ENCODE results near the gene NPFF. TPM values are rescaled to one million over a fixed set of nuclear protein-coding genes. Genes with fewer than 3 reads are reported as not detected.

The NPFF gene
- total and polyA plus RNA-seq, 2 experiments from 2014 or later = not detected

DNA sequence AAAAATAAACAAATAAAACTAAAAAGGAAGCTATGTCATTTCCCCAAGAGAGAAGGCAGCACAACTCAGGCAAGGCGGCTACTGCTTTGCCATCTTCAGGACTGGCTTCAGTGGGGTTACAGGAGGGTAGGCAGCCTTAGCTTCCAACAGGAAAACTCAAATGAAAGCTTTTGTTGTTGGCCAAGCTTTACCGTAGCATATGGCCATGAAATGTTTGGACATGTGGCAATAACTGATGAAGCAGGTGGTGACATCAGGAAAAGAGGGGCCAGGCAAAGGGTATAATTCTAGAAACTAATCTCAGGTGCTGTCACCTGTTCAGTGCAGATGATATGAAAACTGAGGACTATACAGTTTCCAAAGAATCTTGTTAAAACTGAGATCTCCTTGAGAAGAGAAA lies 22.8 kb upstream of the NPFF start:
- H3K36me3 ChIP-seq (ENCODE audit: low read depth) = peaks cover 47% of the 10 kb centered on the region
- no peak overlapping the region for H3K4me2 ChIP-seq (ENCODE audit: unreplicated experiment)
- H3K4me1 ChIP-seq (ENCODE audit: insufficient read depth) = 0 out of 2 replicates have a peak, but pooled peaks cover 4% of the 10 kb centered on the region
- no peaks in the 10 kb centered on the region for H3K9me3 ChIP-seq (ENCODE audit: low read depth)
- no peak overlapping the region for H3K4me3 ChIP-seq
- H3K27ac ChIP-seq = no peak overlapping the region
- 98% methylated on average over 2 of the region's 2 CpGs for WGBS, 2 experiments (ENCODE audit: low coverage in 1 of 2, low lambda C conversion rate in 2 of 2, missing lambda C conversion rate in 2 of 2)
- no peaks in the 10 kb centered on the region for H4K20me1 ChIP-seq (ENCODE audit: insufficient read depth)
- in situ Hi-C loops (cut with MboI) = no loop called here
- peaks cover 7% of the 10 kb centered on the region; the same call in 1 of the 2 replicates for H3F3A ChIP-seq (ENCODE audit: insufficient read depth)
- H2AFZ ChIP-seq = no peak overlapping the region
- H3K9ac ChIP-seq = no peak overlapping the region
- H3K27me3 ChIP-seq (replicated peaks; ENCODE audit: insufficient read depth) = no peaks in the 10 kb centered on the region
- DNase-seq = no peak
- TF ChIP-seq EZH2phosphoT487 (IDR thresholded peaks at IDR 0.05; ENCODE audit: insufficient read depth, low read depth) (no peak), EZH2 (IDR thresholded peaks at IDR 0.05; ENCODE audit: insufficient read depth, poor library complexity, severe bottlenecking) (no peak)
- no peaks in the 10 kb centered on the region for H3K79me2 ChIP-seq (ENCODE audit: insufficient read depth)
- H3K9me2 ChIP-seq (ENCODE audit: insufficient read depth) = no peaks in the 10 kb centered on the region

DNA sequence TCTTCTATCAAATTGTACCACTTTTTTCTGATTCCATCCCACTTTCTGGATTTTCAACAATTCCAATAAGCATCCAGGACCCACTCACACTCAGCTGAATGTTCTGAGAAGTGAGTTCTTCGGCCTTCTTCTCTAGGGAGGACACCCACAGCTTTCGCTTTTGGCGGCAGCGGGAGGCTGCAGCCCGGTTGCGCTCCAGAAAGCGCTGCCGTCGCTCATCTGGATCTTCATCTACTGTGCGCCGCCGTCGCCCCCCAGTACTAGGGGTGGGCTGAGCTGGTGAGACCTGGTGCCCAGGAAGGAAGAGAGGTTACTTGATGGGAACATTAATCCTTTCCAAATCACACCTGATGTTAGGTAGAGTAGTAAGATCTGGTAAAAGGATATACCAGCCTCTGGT lies 17.2 kb upstream of the NPFF start:
- in situ Hi-C loops (cut with MboI) = no loop called here
- peaks cover 54% of the 10 kb centered on the region for H3K36me3 ChIP-seq (ENCODE audit: low read depth)
- no peaks in the 10 kb centered on the region for H3F3A ChIP-seq (ENCODE audit: insufficient read depth)
- H3K4me3 ChIP-seq = no peak overlapping the region
- H3K4me1 ChIP-seq (ENCODE audit: insufficient read depth) = no peaks in the 10 kb centered on the region
- no peak for DNase-seq
- TF ChIP-seq EZH2phosphoT487 (IDR thresholded peaks at IDR 0.05; ENCODE audit: insufficient read depth, low read depth) (no peak), EZH2 (IDR thresholded peaks at IDR 0.05; ENCODE audit: insufficient read depth, poor library complexity, severe bottlenecking) (no peak)
- H3K4me2 ChIP-seq (ENCODE audit: unreplicated experiment) = no peak overlapping the region
- H3K9me3 ChIP-seq (ENCODE audit: low read depth) = no peaks in the 10 kb centered on the region
- H3K27me3 ChIP-seq (replicated peaks; ENCODE audit: insufficient read depth) = no peaks in the 10 kb centered on the region
- no peak overlapping the region for H2AFZ ChIP-seq
- no peaks in the 10 kb centered on the region for H3K79me2 ChIP-seq (ENCODE audit: insufficient read depth)
- H4K20me1 ChIP-seq (ENCODE audit: insufficient read depth) = no peaks in the 10 kb centered on the region
- WGBS, 2 experiments (ENCODE audit: low coverage in 1 of 2, low lambda C conversion rate in 2 of 2, missing lambda C conversion rate in 2 of 2) = 94 to 98% methylated on average over 13 of the region's 13 CpGs
- no peak overlapping the region for H3K9ac ChIP-seq
- no peaks in the 10 kb centered on the region for H3K9me2 ChIP-seq (ENCODE audit: insufficient read depth)
- H3K27ac ChIP-seq = no peak overlapping the region

DNA sequence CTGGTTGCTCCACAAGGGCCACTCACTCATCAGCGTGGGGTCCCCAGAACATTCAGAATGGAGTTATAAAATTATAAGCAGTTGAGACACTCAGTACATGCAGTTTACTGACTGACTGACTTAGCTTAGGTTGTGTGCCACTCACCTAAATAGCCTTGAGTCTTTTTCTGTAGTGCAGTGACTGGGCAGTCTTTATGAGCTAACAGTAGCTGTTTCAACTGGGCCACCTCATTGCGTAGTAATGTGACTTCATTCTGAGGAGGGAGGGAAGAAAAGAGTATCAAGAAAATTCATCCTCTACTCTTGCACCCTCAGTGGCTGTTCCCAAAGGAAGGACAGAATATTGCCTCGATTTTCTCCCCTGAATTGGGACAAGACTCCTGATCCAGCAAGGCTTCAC lies 15.8 kb upstream of the NPFF start:
- Histone ChIP-seq H3K27ac (no peak overlapping the region), H3K79me2 (ENCODE audit: insufficient read depth) (no peaks in the 10 kb centered on the region), H4K20me1 (ENCODE audit: insufficient read depth) (no peaks in the 10 kb centered on the region), H3K27me3 (replicated peaks; ENCODE audit: insufficient read depth) (no peaks in the 10 kb centered on the region), H3K36me3 (ENCODE audit: low read depth) (peaks cover 59% of the 10 kb centered on the region), H3K4me1 (ENCODE audit: insufficient read depth) (no peaks in the 10 kb centered on the region), H3F3A (ENCODE audit: insufficient read depth) (no peaks in the 10 kb centered on the region), H3K9ac (no peak overlapping the region), H3K4me3 (no peak overlapping the region), H3K4me2 (ENCODE audit: unreplicated experiment) (no peak overlapping the region), H3K9me2 (ENCODE audit: insufficient read depth) (no peaks in the 10 kb centered on the region), H2AFZ (no peak overlapping the region), H3K9me3 (ENCODE audit: low read depth) (no peaks in the 10 kb centered on the region)
- TF ChIP-seq EZH2phosphoT487 (IDR thresholded peaks at IDR 0.05; ENCODE audit: insufficient read depth, low read depth) = no peak
- TF ChIP-seq EZH2 (IDR thresholded peaks at IDR 0.05; ENCODE audit: insufficient read depth, poor library complexity, severe bottlenecking) = no peak
- 79 to 90% methylated on average over 3 of the region's 3 CpGs for WGBS, 2 experiments (ENCODE audit: low coverage in 1 of 2, low lambda C conversion rate in 2 of 2, missing lambda C conversion rate in 2 of 2)
- DNase-seq = peak; percentile 16
- in situ Hi-C loops (cut with MboI) = no loop called here

- H3K4me1 ChIP-seq (ENCODE audit: insufficient read depth) = no peaks in the 10 kb centered on the region
- H3K27me3 ChIP-seq (replicated peaks; ENCODE audit: insufficient read depth) = no peaks in the 10 kb centered on the region
- H3K9me3 ChIP-seq (ENCODE audit: low read depth) = no peaks in the 10 kb centered on the region
- DNase-seq = peak; percentile 29
- no peaks in the 10 kb centered on the region for H3F3A ChIP-seq (ENCODE audit: insufficient read depth)
- in situ Hi-C loops (cut with MboI) = no loop called here
- no peak overlapping the region for H3K4me3 ChIP-seq
- WGBS, 2 experiments (ENCODE audit: low coverage in 1 of 2, low lambda C conversion rate in 2 of 2, missing lambda C conversion rate in 2 of 2) = 76% methylated on average over 5 of the region's 5 CpGs
- no peak overlapping the region for H2AFZ ChIP-seq
- TF ChIP-seq EZH2phosphoT487 (IDR thresholded peaks at IDR 0.05; ENCODE audit: insufficient read depth, low read depth) (no peak), EZH2 (IDR thresholded peaks at IDR 0.05; ENCODE audit: insufficient read depth, poor library complexity, severe bottlenecking) (no peak)
- H3K9ac ChIP-seq = no peak overlapping the region
- no peak overlapping the region for H3K27ac ChIP-seq
- no peak overlapping the region for H3K4me2 ChIP-seq (ENCODE audit: unreplicated experiment)
- no peaks in the 10 kb centered on the region for H3K9me2 ChIP-seq (ENCODE audit: insufficient read depth)
- no peaks in the 10 kb centered on the region for H3K79me2 ChIP-seq (ENCODE audit: insufficient read depth)
- peaks cover 55% of the 10 kb centered on the region for H3K36me3 ChIP-seq (ENCODE audit: low read depth)
- H4K20me1 ChIP-seq (ENCODE audit: insufficient read depth) = no peaks in the 10 kb centered on the region
These were observed 11.1 kb upstream of the NPFF start for GRCh38 chr12:53518381-53518780.

All from GM23248 (cell line).